Upper lobe of left lung (tissue), 4 donors: ENCODE measurements around the gene MACROD2.

Experiments used
- CTCF ChIP-seq, 6 experiments: fragments of 450-650 bp in 4 of 6; fragments of 200-600 bp in 2 of 6; sonication (generic) in 2 of 6; IDR thresholded peaks; one replicate each; pipeline ENCODE4 v1.5.1; 2016 to 2019; ENCODE audit warnings: antibody characterized with exemption in 6 of 6
- POLR2A ChIP-seq, 4 donors: fragments of 450-650 bp; IDR thresholded peaks; one replicate each; pipeline ENCODE4 v1.5.1; 2016 to 2017; ENCODE audit warnings: antibody characterized with exemption in 4 of 4, mild to moderate bottlenecking in 2 of 4

- TF ChIP-seq POLR2A (IDR thresholded peaks at IDR 0.05): no peak
- no peak for TF ChIP-seq CTCF (IDR thresholded peaks at IDR 0.05)
These were observed 1819.0 kb downstream of the MACROD2 start for GRCh38 chr20:15814360-15814759.
